SIG-M5 treated with dmso at 0.1 percent for 504 hours (cell line): ENCODE measurements around the gene FGD5.

Experiments used
- DNase-seq: peaks from one replicate; lab custom pipeline; 2025; ENCODE audit not compliant: unreplicated experiment; lab: John Stamatoyannopoulos, UW

FGD5 gene

DNA sequence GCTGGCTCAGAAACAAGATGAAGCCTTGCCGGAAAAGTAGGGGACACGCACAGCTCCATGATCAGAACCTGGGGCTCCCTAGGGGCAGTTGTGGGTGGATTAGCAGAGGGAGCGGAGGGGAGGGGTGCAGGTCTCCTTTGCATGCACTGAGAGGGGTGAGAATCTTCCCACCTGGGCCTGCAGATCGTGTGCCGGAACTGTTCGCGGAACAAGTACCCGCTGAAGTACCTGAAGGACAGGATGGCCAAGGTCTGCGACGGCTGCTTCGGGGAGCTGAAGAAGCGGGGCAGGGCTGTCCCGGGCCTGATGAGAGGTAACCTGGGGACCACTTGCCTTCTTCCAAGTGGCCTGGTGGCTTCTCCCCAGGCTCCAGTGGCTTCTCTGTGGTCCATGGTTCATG is 104.1 kb downstream of the FGD5 start:
- DNase-seq: no peak

DNA sequence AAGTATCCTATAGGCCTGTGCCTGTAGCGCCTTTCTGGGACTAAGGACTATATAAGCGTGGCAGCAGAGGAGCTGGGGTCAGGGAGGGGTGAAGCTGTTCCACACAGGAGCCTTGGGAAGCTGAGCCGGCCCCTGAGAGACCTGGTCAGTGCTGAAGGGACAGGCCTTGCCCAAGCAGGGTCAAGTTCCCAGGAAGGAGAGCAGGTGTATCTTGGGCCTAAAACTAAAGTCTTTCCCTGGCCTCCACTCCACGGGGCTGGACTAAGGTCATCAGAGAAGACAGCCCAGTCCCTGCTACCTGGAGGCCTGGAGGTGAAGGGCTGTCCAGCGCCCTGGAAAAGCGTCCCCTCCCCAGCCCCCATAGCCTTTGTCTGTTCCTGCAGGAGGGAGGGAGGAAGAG is 104.7 kb downstream of the FGD5 start:
- DNase-seq: no peak

DNA sequence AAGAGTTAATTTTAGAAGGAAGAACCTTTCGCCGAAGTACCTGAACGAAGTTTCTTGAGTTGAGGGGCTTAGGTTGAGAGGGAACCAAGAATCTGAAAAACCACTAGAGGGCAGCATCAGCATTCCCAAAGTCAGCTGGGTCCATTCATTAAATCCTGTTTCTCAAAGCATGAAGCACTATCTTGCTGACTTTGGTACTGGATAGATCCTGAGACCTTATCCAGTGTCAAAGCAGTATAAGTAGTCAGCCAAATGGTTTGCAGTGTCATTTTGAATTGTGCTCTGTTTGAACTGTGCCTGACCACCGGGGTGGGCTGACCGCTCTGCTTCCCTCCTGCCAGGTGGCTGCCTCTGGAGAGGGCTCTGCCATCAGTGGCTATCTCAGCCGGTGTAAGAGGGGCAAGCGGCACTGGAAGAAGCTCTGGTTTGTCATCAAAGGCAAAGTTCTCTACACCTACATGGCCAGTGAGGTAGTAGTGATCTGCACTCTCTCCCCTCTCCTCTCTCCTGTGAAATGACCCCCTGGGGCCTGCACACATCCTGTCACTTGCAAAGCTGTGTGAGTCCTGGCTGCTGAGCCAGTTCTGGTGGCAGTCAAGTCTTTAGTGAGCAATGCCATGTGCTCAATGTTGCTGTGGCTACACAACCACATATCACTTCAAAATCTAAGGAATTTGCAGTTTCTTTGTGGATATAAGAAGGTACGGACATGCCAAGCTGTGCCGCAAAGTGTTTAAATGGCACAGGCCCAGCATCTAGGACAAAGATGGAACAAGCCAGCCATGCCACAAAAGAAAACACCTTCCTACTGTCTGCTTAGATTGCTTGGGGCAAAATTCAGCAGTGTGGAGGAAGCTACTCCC is 107.2 kb downstream of the FGD5 start:
- DNase-seq: peak; percentile 60

DNA sequence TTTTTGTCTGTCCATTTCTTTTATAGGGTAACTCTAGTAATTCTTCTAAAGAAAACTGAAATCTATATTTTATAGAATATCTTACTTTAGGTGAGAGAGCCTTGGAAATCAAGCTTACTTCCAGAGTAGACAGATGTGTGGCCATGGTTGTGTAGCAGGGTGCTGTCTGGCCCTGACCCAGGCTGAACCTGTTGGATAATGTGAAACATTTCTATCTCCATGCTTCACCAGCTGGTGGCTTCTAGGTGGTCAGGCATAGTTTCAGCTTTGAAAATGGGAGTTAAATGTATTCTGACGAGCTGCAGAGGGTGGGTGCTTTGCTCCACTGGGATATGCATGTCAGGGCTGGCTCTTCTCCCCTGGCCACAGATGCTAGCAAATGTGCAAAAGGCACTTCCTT is 107.8 kb downstream of the FGD5 start:
- no peak for DNase-seq

DNA sequence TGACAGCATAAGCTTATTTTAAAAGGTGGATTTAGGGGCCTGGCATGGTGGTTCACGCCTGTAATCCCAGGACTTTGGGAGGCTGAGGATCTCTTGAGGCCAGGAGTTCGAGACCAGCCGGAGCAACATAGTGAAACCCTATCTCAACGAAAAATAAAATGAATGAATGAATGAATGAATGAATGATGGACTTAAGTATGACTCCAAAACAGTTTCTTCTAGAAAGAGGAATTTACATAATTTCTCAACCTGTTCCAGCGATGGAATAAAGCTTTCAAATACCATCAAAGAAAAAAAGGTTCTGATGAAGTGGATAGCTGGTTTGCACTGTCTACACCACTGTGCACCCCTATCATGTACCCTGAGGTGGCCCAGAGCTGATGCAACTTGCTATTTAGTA is 108.5 kb downstream of the FGD5 start:
- DNase-seq: no peak

DNA sequence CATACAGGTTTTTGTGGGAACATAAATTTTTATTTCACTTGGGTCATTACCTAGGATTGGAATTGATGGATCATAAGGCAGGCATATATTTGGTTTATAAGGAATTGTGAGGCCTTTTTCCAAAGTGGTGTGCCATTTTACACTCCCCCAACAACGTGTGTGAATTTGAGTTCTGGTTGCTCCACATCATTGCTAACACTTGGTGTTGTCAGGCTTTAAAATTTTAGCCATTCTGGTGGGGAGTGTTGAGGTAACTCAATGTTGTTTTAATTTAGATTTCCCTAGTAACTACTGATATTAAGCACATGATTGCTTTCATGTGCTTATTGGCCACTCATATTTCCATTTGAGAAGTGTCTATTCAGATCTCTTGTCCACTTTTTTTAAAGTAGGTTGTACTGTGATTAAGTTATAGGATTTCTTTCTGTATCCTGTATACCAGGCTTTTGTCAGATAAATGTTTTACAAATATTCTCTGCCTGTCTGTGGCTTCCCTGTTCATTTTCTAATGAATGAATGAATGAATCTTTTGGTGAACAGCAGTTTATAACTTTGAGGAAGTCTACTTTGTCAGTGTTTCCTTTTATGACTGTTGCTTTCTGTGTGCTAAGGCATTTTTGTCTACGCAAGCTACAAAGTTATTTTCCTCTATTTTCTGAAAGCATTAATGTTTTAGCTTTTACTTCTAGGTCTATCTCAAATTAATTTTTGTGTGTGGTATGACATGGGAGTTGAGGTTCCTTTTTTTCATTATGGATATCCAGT is 110.7 kb downstream of the FGD5 start:
- DNase-seq: no peak

DNA sequence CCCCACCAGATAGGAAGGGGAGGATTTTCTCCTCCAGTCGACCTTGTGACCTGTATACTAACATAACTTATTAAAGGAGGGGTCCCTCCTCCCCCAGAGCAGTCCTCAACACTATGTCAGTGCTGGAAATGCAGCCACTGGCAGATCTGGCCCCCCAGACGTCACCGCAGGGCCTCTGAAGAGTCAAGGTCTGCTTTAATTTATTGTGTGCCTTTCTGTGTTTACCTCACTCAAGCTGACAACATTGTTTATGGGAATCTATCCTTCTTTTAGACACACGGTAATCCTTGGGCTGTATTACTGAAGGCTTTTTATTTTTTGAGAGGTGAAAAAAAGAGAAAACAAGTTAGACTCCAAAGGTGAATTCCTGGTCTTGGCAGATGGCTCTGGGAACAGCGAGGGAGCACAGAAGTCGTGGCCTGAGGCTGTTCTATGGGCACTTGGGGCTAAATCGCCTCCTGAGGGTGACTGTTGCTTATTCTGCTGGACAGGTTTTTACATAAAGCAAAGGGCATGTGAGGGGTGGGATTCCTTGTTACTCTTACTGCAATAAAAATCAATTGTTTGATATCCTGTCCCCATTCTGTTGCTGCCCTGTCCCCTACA is 115.2 kb downstream of the FGD5 start:
- no peak for DNase-seq

DNA sequence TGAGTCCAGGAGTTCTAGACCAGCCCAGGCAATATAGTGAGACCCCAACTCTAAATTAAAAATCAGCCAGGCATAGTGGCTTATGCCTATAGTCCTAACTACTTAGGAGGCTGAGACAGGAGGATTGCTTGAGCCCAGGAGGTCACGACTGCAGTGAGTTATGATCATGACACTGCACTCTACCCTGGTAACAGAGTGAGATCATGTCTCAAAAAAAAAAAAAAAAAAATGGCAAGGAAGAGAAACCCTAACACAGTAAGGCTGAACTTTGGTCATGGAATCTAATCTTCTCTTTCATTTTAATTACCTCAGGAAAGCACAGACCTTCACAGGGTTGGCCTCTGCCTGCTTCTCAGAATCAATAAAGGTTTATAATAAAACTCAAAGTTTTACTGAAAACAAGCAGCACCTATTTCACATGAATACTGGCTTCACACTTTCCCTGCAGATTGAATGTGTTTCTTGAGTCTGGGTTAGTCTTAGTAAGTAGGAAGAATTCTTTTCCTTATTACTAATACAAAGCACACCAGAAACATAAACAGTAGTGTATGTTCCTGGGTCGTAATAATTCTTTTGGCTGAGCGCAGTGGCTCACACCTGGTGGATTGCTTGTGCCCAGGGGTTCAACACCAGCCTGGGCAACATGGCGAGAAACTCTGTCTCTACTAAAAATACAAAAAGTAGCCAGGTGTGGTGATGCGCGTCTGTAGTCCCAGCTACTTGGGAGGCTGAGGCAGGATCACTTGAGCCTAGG is 117.0 kb downstream of the FGD5 start:
- DNase-seq: no peak

DNA sequence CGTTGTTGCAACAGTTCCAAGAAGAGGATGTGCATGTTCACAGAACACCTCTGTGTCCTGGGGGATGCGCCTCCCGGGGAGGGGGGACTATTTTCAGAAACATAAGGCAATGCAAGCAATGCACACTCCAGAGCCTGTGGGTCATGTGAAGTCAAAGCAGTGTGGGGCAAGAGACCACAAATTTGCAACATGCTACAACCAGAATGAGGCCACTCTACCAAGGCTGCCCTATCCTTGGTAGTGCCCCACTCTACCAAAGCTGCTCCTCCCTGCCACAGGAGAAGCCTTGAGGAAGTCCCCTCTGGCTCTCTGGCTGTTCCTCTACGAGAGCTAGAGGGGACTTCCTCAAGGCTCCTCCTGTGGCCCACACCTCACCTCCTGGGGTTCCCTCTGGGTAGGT is 120.2 kb downstream of the FGD5 start:
- peak; percentile 84 for DNase-seq

DNA sequence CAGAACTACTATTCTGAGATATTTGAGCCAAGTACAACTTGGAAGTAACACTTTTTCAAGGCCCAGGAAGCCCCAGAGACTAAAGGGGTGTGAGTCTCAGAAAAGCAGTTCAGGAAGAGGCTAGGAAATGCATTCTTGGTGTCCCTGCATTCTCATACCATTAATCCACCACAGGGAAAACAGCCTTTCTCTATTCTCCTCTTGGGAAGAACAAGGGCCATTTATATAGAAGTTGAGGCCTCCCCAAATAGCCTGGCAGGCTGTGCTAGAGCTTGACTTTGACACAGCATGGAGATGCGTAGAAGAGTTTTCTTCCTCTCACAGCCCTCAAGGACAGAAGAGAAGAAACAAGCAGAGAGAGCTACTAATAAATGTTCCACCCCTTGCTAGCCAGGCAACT is 123.1 kb downstream of the FGD5 start:
- no peak for DNase-seq

DNA sequence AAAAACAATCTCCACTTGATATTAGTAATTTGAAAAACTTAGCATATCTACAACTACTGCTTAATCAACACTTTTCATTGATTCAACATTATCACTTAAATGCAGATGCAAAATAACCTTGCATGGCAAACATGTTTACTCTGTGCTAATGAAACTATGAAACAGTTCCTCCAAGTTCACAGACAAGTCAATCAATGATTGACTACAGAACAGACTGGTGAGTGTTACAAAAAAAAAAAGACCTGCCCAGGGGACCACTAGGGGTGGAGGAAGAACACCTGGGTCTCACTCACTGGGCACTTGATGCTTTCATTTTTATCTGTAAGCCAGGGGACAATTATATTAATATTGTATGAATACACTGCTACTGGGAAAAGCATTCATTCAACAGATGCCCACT is 124.3 kb downstream of the FGD5 start:
- DNase-seq: no peak

DNA sequence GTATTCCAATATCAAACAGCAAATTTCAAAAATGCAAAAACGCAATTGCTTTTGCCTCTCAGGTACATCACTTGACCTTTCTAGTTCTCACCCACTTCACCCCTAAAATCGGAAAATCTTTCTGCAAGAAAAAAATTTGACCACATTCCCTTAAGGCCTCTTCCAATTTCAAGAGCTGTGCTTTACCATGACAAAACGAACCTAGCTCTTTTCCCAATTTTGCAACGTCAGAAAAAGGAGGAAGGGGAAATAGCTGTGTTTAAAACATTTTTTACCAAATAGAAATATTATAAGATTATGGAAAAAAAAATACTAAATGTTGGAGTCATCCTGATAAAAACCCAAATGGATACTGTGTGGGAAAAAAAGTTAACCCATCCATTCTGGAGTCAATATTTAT is 127.5 kb downstream of the FGD5 start:
- peak; percentile 21 for DNase-seq

DNA sequence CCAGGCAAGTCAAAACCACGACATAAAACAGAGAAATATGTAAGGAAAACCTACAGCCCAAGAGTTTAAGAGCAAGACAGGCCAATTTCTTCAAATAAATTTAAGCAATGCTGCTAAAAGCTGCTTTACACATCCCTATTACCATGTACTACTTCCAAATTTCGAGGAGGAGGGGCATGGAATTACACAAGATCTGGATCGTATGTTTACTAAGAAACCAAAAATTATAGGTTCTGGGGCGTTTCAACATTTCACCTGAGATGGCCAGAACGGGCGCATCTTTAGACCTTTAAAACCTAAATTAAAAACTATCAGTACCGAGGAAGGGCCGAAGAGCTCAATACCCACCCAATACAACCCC is 128.0 kb downstream of the FGD5 start:
- peak; percentile 50 for DNase-seq

DNA sequence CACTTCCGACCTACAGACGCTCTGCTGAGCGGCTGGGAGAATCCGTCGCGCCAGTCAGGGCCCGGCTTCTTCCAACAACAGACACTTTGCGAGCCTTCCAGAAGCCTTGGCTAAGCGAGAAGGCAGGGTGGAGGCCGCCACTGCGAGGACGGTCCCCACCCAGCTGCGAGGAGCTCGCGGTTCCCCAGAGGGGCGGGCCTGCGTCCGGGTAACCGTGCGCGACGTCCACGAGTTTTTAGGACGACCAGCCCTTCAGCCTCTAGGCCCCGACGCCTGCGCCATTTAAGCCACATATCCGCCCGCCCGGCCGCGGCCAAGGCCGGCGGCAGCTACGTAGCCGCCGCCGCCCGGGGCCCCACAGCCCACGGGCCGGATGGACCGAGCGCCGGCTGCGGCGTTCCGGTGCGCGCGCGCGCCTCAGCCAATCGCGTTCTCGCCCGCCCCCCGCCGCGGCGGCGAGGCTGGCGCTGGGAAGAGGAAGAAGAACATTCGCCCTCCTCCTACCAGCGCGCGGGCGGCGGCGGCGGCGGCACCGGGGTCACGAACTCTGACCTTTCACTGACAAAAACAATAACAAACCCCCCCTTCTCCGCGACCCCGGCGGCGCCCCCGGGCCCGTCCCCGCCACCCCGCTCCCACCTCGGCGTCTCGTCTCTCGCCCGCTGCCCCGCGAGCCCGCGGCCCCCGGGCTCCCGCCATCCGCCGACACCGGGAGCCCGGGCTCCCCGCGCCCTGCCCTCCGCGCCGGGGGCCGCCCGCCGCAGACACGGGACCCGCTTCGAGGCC is 128.5 kb downstream of the FGD5 start, which contains the start of gene NR2C2:
Gene NR2C2 (plus strand): TSS at position 484 of the 786 bp plus-strand sequence. CDS start 56,332 bp downstream, outside the sequence.
- DNase-seq: peak; percentile 81

DNA sequence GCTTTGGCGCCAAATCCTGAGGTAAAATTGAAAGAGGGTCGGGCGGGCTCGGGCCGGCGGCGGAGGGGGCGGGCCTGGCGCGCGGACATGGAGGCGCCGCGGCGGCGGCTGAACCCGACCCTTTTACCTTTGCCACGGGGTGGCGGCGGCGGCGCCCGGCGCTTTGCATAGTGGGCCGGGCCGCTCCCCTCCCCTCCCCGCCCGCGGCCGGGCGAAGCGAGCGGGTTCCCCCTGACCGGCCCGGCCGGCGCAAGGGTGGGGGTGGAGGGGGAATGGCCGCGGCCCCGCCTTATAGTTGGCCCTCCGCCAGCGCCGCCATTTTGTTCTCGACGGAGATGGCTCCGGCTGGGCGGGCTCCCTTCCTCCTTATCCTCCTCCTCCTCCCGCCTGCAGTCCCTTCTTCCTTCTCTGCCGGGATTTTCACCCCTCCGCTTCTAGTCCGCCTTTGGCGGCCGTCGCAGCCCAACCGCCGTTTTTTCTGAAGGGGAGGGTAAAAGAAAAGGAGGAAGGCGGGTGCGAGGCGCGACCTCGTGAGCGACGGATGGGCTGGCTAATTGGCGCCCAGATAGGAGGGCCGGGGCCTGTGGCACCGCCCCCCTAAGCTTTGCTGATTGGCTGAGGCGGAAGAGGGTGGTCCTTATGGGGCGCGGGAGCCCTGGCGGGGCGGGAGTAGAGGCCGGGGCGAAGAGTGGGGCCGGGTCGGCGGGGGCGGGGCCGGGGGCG is 129.3 kb downstream of the FGD5 start:
- peak; percentile 95 for DNase-seq

DNA sequence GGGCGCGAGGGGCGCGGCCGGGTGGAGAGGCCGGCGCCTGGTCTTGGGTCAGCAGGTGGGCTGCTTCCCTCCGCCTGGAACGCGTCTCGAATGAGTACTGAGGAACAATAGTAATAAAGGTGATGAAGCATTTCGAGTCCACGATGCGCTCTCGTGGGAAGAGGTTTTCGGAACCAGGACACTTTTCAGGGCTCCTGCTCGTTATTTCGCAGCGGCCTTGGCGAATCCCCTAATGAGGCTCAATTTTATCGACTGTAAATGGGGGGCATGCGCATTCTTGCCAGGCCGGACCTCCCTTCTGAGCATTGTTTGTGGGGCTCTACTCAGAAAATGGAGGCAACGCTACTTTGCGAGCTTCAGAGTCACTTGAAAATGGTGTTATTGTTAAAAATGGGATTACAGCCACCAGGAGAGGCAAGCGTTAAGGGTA is 129.9 kb downstream of the FGD5 start:
- DNase-seq: no peak

DNA sequence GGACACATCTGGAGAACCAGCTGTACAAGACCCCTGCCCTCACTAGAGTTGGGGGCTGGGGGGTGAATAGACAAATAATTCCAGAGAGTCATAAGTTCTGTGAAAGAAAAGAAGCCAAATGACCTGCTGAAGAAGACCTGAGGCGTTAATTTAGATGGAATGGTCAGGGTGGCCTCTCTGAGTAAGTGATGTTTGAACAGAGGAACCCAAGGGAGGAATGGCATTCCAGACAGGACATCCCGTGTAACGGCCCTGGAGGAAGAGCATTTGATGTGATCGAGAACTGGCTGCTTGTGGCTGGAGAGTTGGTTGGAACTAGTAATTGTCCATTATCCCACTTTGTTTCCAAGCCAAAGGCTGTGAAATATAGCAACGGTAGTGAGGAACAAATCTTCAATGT is 130.4 kb downstream of the FGD5 start:
- no peak for DNase-seq

DNA sequence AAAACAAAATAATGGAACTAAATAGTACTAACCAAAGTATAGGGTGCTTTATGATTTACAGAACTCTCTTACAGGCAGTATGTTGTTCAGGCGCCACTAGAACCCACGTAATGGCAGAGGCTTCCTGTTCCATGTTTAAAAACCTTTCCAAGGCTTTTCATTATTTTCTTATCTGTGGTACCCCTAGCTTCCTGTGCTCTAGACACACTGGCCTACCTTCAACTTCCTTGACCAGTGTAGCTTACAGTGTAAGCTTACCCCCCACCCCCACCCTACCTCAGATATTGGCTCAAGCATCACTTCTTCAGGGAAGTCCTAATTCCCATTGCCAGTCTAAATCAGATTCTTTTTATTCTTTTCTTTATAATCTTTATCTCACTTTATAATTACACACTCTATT is 131.5 kb downstream of the FGD5 start:
- no peak for DNase-seq

DNA sequence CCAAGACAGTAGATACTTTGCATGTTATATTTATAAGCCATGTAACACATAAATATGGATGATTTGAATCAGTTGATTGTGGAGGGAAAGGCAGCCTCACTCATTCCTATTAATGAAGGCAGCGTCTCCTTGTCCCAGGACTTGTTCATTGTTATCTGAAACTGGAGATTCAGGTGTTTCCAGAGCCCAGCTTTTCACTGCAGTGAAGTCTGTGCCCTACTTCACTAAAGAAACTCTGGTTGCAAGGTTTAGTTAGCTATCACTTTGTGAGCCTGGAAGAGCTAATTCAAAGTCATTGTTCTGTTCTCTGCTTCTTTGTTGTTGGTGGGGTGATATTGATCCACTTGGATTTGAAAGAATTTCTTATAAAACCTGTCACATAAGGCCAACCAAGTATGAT is 138.4 kb downstream of the FGD5 start:
- DNase-seq: no peak

DNA sequence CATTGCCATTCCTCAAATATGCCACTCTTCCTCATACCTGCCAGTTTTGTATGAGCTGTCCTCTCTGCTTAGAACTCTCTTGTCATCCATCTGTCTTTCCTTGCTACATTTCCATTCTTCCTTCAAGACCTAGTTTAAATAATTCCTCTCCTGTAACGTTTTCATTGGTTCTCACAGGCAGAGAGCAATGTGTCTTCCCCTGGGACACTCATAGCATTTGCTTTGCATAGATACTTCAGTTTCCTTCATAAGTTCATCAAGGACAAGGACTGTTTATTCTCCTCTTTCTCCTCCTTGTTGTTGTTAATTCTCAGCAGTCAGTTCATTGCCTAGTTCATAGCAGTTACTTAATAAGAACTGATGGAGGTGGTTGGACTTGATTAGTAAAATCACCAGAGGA is 139.2 kb downstream of the FGD5 start:
- DNase-seq: no peak
